ENCODE measurements around the gene MCC.

Gene MCC

DNA sequence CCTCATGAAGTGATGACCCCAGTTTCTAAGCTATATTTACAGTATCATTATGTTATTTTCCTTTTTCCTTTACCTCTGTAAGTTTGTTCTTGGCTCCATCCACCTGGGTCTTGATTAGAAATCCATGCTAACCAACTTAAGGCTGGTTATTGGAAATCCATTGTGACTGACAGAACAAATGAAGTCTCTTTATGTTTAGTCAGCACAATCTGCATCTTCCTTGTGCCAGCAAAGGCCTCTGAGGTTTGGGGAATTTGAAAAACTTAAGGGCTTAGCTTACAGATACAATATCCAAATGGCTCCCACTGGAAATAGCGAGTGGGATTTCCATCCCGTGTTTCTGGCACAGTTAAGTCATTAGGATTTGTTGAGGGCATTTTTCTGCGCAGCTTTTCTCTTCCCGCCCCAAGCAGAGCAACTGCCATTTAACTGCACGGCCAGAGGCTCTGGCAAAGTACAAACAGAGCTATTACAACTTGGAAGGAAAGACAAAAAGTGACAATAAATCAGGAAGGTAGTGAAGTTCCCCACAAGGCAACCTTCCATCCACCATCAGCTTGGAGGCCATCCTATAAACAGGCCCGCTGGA, 447.5 kb downstream of the MCC start:
- no peak for DNase-seq

DNA sequence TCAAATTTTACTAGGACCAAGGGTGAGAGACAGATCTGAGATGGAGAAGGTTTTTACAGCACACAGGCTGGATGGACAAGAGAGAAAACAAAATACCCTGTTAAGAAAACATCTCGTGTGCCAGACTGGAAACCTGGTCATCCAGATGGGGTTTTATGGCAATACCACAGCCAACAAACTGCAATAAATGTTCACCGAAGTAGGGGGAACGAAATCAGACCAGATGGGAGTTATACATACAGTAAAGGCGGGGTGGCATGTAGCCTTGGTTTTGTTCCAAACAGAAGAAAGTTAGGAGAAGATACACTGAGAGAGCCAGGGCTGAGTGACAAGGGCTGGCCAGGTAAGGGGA, 448.3 kb downstream of the MCC start:
- no peak for DNase-seq

DNA sequence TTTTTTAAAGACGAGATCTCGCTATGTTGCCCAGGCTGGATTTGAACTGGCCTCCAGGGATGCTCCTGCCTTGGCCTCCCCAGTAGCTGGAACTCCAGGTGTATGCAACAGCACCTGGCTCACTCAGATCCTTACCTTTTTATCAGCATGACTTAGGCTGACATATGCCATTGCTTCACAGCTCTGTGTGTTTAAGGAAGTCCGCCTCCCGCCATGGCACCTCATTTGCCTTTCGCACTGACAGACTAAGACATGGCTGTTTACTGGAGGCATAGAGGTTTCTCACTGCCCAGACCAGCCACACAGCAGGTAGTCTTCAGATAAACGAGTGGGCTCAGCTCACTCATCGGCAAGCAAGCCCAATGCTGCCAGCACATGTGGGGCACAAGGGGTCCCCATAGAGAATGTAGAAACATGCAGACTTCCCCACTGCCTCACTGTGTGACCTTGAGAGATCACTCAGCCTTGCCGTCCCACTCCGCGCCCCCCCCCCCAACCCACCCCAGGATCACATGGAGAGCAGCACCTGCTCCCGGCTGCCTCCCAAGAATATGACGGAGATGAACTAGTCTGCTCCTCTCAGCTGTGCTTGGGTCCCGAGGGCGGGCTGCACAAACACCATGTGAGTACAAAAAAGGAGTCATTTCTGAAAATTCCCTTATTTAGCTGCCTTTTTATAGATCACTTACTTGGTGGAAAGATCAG, 448.9 kb downstream of the MCC start:
- DNase-seq, result no peak

DNA sequence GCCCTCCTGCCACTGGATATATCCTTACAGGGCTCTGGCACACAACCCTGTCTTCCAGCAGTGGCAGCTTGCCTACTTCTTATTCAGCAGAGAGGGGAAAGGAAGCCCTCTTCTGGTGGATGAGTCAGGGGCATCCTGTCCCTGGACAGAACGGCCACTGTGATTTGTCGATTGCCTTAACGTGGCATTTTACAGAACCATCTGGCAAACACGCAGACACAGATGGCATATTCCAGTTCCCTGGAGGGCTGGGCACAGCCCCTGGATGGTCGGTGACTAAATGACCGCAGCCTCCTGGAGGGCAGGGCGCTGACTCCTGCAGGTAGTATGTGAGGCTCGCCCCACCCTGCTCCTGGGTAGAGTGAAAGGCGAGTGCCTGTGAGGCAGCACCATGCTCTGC, 449.5 kb downstream of the MCC start:
- DNase-seq, result no peak

DNA sequence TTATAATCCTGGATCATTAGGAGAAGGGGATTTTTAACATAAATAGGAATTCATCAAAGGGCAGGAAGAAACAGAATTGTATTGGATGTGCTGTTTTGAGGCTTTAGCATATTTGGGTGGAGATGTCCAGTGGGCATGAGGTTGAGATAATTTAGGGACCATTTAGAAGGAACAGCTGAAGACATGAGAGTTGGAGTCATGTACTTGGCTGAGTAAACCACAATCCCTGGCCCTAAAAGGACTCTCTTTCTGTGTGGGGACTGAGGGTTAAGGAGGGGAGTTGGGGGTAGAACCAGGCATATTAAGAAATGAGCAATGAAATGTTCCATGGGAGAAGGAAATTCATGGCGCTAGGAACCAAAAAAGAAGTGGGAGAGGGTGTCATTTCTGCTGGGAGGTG, 450.1 kb downstream of the MCC start:
- DNase-seq, result no peak

DNA sequence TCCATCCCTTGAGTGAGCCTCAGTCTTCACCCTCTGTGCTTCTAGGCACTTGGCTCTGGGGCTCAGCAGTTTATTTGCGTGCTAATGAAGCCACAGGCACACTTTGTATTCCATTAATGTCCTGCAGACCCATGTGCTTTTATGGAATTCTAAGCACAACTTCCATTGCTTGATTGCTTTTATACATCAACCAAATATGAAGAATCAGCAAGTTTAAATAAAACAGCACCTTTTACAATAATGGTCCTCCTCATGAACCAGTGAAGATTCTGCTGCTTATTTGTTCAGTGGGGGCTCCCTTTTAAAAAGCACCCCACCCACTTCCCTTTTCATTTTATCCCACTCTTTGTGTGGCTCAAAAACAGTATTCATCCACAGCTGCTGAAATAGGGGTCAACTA, 451.4 kb downstream of the MCC start:
- no peak for DNase-seq

DNA sequence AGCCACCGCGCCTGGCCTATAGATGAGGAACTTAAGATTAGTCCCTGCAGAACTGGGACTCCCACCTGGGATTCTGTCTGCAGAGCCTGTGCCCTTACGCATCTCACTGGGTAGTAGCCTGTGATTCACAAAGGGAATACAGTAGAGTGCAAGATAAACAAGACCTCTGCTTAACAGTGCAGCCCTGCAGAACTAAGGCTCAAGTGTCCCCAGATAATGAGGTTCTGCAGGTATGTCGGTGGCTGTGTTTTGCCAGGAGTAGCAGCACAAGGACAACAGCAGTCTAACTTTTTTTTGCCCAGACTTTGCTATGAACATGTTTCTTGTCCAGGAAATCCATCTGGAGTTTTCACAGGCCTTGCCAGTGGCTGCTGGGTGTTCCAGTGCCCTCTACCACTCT, 451.9 kb downstream of the MCC start:
- no peak for DNase-seq

DNA sequence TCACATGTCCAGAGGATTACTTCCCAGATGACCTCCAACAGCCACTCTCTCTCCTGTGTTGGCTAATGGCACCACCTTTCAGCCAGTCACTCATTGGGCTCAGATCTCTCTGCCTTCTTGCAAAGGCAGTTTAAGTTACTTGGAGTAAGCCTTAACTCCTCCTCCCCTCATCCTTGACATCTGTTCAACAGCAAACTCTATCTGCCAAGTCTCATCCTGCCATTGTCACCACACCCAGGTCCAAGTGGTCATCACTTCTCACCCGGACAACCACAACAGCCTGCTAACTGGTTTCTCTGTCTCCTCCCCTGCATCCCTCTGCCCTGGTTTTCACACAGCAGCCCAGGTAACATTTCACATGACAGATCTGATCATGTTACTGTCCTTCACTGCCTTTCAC, 453.2 kb downstream of the MCC start:
- no peak for DNase-seq

DNA sequence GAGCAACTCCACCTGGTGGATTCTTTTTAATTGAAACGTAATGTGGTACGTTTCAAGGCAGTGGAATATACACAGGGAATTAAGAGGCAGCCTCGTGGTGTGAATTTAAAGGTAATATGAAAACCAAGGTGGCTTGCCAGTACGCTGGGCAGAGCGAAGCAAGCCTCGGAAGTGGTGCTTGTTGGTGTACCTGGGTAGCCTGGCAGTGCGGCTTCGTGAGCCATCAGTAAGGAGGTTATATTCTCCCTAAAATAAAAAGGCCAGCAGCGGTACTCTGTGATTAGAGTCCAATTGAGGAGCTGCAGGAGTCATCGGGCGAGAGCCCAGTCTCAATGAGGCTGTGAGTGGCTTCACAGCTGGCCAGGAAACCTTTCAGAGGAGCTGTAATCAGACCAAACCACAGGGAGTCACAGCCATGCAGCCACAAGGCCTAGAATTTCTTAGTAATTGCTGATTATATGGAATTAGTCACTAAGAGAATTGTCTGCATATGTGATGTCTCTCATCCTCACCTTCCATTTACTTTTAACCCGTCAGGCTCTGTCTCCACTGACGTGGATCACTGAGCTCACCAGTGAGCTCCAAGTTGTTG, 454.0 kb downstream of the MCC start:
- peak; percentile 83 for DNase-seq

DNA sequence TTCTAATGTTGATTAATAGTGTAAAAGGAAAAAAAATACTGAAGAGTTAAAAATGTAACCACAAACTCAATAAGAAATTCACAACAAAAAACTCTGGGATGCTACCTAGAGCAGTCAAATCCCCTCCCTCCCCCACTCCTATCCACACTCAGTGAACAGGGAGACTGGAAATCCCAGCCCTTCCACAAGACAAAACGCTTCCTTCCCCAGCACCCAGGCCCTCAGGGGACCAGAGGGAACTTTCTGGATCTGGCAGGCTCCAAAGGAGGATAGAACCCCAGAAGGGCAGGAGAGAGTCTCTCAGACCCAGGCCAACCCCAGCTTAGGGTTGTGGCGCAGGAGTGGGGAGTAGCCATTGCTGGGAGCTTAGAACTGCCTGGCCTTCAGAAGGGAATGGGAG, 456.7 kb downstream of the MCC start:
- DNase-seq, result no peak

DNA sequence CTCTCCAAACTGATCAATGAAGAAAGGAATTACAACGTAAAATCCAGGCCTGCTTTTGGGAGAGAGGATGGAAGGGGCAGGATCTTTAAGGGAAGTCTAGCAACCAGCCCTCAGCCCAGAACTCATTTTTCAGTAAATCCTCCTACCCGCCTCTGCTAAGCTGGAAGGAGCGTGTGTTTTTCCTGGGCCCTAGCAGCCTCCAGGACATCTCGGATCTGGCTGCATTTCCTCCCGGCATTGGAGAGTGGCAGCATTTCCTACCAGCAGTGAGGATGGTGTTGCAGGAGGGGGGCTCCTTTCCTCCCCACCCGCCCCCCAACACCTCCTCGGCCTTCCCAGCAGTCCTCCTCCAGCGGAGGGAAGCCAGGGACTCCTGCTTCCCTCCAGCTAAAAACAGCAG, 457.1 kb downstream of the MCC start:
- DNase-seq, result no peak

DNA sequence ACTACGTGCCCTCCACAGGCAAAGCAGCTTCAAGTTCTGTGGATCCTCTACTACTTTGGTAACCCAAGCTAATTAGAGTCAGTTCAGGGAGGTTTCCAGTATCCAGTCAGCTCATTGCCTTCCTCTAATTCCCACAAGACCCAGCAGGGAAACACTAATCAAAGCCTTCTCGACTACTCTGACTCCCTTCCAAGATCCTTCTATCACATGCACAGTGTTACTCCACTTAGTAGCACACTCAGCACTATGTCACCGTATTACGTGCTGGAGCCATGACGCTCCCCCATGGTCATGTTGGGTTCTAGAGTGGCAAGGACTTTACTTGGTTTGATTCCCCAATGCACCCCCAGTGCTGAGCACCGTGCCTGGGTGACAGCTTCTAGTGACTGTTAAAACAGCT, 458.6 kb downstream of the MCC start:
- DNase-seq, result no peak

DNA sequence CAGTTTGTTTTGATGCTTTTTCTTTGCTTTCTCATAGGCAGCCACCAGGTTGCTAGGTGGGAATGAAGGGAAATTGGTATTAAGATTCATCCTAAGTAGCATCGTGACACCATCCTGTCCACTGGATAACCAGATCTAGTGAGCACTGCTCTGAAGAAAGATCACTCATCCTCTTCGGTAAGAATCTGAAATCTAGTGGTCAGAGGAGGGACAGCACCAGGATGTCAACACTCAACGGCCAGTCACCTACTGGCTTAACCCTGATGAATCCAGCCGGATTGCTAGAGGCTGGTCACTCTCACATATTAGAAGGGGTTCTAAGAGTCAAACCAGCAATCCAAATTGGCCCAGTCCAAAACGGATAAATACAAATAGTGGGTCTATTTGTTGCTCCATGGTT, 460.8 kb downstream of the MCC start:
- DNase-seq, result no peak

DNA sequence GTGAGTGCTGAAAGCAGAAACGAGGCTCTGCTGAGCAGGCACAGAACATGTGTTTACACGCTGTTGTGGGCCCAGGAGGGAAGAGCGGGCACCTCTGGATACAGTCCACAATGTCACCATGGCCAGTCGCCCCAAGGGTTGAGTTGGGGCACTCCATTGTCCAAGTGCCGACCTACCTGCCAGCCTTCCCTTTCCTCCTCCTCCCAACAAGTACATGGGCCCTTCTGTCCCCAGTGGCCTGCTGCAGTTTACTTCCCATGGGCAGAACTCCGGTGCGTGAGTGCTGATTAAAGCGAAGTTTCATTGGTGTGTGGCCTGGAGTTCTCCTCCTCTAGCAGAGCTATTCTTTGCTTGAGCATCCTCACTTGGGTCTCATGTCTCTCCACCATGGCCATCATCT, 461.2 kb downstream of the MCC start:
- DNase-seq, result no peak

DNA sequence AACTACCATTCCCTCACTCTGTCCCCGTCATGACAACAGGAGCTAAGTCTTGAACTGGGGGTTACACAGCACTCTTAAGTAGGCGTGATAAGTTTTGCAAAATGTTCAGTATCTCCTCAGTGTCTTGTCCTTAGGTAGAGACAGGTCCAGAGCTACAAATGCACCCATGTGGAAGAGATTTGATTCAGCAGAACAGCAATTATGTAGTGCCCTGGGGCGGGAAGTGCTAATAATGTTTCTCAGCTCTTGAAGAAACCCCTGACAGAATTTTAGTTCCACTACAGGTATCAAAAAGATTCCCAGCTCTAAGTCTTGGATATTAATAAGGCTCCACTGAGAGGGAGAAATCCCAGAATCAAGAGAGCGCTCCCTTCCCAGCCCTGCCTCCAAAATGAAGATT, 462.0 kb downstream of the MCC start:
- peak; percentile 18 for DNase-seq

DNA sequence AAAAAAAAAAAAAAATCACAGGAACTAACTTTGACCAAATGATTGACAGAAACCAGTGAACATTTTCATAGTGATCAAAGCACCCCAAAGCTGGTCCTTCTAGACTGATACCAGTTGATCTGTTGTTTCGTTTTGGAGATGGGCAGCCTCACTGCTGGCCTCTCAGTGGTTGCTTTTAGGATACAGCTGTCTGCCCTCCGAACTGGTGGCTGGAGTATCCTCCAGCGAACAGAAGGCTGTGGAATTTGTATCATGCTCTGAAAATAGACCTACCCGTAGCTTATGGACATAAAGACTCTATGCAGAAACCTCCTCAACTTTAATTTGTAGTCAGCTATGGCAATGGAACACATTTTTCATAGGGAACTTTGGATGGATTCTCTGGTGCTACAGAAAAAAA, 462.7 kb downstream of the MCC start:
- no peak for DNase-seq

DNA sequence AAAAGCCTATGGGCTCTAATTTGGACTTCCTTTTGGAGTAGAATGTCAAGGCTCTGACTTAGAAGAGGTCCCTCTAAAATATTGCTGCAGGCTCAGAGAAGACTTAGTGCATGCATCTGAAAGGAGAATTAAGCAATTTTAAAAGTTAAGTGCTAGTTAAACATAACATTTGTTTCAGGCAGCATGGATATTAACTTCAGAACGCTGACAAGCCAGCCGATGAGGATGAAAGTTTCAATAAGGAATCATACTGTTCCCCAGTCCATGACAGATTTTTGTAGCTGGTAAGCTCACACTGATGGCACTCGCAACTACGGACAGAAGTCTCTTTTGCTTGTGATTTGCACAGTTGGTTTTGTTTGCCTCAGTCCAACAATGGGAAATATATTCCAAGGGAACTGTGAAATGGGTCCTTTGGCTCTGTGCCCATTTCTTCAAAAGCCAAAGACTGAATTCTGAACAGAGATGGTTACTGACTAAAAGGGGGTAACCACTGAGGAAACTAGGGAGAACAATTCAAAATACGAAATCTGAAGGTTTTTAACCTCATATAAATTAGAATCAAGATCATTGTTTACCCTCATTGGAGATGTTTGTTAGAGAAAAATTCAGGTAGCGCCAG, 464.1 kb downstream of the MCC start:
- no peak for DNase-seq

DNA sequence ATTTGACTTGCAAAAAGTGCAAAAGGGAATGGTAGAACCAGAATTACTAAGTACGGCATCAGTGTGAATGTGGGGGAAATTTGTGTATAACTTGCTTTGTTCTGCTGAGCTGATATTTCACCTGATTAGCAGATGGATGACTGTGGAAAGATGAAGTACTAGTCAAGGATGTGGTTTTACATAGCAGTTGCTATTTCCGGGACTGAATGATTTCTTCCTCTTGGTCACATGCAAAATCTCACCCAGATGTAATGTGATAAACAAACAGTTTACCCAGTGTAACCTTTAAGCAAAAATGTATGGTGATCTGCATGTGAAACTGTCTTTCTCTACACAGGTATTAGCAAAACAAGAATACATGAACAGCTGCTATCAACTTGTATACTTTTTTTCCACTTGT, 465.6 kb downstream of the MCC start:
- no peak for DNase-seq

DNA sequence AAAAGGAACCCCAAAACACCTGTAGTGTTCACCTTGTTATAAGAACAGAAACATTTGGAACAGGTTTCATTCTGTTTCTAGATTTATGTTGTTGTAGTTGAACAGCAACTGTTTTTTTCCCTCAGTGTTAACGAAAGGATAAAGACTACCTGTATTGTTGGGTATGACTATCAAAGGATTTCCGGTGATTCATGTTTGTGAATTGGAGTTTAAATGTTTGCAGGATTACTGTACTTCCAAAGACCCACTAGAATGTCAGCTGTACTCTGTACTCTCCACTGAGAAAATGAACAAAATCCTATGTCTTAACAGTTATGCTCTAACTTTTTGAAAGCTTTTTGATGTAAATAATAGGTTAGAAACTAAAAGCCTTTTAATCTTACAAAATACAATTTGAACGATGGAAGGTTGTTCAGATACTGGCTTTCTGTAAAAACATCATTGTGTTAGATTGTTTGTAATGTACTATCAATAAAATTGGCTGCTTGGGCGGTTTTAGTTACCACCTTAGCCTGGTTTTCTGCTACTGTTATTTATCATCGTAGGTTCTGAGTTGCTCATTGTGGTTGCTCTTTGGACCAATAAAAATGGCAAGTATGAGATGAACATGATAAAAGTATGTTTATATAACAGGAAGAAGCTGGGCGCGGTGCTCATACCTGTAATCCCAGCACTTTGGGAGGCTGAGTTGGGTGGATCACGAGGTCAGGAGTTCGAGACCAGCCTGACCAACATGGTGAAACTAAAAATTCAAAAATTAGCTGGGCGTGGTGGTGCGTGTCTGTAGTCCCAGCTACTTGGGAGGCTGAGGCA, 467.6 kb downstream of the MCC start:
- no peak for DNase-seq

DNA sequence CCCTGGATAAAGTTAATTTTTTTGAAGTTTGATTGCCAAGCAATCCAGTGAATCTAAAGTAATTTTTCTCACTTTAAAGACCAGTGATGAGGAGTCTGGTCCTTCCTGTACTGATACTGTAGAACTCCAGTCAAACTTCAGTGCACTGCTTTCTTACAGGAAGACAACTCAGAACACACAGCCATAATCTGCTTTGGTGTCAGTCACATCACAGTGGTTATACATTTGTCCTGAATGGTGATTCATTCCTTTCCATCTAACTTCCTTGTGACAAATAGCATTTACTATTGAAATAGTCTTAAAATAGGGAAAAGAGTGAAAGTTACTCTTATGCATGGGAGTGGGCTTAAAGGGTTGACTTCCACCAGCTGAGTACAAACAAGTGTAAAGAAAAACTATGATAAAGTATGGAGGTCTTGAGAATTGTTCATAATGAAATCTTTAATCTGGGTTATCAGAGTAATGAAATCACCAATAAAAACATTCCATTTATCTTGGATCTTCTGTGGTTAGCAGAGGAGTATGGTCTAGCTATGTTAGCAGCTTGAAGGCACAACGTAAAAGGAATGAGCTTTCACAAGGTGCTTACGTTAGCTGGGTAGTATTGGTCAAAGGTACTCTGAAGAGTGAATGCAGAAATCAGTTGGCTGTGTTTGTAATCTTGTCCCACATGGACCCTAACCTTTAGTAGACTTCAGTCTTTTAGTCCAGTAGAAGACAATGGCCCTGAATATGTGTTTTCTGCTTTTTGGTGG, 470.2 kb downstream of the MCC start:
- no peak for DNase-seq

DNA sequence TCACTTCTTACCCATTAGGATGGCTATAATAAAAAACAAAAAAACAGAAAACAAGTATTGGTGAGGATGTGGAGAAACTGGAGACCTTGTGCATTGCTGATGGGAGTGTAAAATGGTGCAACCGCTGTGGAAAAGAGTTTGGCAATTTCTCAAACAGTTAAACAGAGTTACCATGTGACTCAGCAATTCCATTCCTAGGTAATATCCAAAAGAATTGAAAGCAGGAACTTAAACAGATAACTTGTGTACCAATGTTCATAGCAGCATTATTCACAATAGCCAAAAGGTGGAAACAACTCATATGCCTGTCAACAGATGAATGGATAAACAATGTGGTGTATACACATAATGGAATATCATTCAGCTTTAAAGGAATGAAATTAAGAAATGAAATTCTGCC, 482.8 kb downstream of the MCC start:
- DNase-seq, result no peak

DNA sequence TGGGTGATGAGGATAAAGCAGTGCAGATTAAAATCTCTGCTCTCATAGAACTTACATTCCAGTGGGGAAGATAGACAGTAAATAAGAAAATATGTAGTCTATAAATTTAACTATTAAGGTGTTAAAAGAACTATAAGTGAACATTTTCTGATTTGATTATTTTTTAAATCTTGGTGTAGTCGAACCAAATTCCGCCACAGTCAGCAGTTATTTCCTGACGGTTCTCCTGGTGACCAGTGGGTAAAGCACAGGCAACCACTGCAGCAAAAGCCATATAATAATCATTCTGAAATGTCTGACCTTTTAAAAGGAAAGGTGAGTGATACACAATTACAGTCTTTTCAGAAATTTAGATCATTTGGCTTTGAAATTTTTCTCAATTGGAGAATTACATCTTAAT, 484.5 kb downstream of the MCC start:
- DNase-seq, result no peak

DNA sequence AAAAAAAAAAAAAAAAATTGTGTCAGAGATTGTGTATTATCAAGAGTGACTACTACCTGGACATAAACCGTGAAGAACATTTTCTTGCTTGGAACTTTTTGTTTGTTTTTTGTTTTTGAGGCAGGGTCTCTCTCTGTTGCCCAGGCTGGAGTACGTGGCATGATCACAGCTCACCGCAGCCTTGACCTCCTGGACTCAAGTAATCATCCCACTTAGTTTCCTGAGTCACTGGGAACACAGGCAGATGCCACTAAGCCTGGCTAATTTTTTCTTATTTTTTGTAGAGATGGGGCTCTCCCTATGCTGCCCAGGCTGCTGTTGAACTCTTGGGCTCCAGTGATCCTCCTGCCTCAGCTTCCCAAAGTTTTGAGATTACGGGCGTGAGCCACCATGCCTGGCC, 485.8 kb downstream of the MCC start:
- no peak for DNase-seq
